Gastrocnemius medialis (tissue), 4 donors: ENCODE results near the gene ATP6V0E2.
A peak's percentile ranks its signal among the peaks of the same experiment; 100 is the strongest.

ENCODE experiments used
- CTCF ChIP-seq, 5 experiments: fragments of 450-650 bp in 3 of 5; fragments of 200-600 bp in 2 of 5; sonication (generic) in 2 of 5; IDR thresholded peaks in 4 of 5; conservative IDR thresholded peaks in 1 of 5; 1 replicate in 4 of 5; 2 replicates in 1 of 5; pipeline ENCODE4 v1.5.1; 2016 to 2019; ENCODE audit warnings: antibody characterized with exemption in 5 of 5, mild to moderate bottlenecking in 3 of 5, moderate library complexity in 3 of 5
- POLR2A ChIP-seq, 2 donors: fragments of 450-650 bp; IDR thresholded peaks; one replicate each; pipeline ENCODE4 v1.6.1; 2017; ENCODE audit warnings: antibody characterized with exemption in 2 of 2, mild to moderate bottlenecking in 2 of 2, moderate library complexity in 2 of 2

GRCh38 chr7:149883452-149883861, 9.7 kb downstream of the ATP6V0E2 start:
- peak in 4 of 5 experiments; percentile 25 to 58 (median 48) for TF ChIP-seq CTCF (IDR thresholded peaks at IDR 0.05 in 4 of 5, conservative IDR thresholded peaks at IDR 0.05 in 1 of 5)
- TF ChIP-seq POLR2A (IDR thresholded peaks at IDR 0.05), result no peak
